Endothelial cell (in vitro differentiated cells): ENCODE results near the gene LAMB1. TPM values are rescaled to one million over a fixed set of nuclear protein-coding genes. Genes with fewer than 3 reads are reported as not detected.
A peak's percentile ranks its signal among the peaks of the same experiment; 100 is the strongest.

ENCODE experiments used
- DNase-seq: peaks from one replicate; pipeline ENCODE4 v3.0.0; 2021; ENCODE audit warnings: low spot score
- H3K27ac Mint-ChIP-seq: one replicate; pipeline ENCODE4 v1.8.0; 2021; ENCODE audit warnings: mixed read lengths, inconsistent platforms; ENCODE audit not compliant: unreplicated experiment
- H3K27me3 Mint-ChIP-seq: one replicate; pipeline ENCODE4 v1.8.0; 2021; ENCODE audit warnings: mild to moderate bottlenecking, moderate library complexity, mixed read lengths, inconsistent platforms; ENCODE audit not compliant: unreplicated experiment
- H3K36me3 Mint-ChIP-seq: one replicate; pipeline ENCODE4 v1.8.0; 2021; ENCODE audit warnings: mild to moderate bottlenecking, low read depth, mixed read lengths, inconsistent platforms; ENCODE audit not compliant: unreplicated experiment
- H3K4me1 Mint-ChIP-seq: one replicate; pipeline ENCODE4 v1.8.0; 2021; ENCODE audit warnings: mild to moderate bottlenecking, mixed read lengths, inconsistent platforms; ENCODE audit not compliant: unreplicated experiment
- H3K4me3 Mint-ChIP-seq: one replicate; pipeline ENCODE4 v1.8.0; 2021; ENCODE audit warnings: mild to moderate bottlenecking, mixed read lengths, inconsistent platforms; ENCODE audit not compliant: unreplicated experiment
- H3K9me3 Mint-ChIP-seq: one replicate; pipeline ENCODE4 v1.8.0; 2021; ENCODE audit warnings: mixed read lengths, inconsistent platforms; ENCODE audit not compliant: unreplicated experiment
- CTCF ChIP-seq: fragments of 200-600 bp; sonication (generic); IDR thresholded peaks from one replicate; pipeline ENCODE4 v1.5.0; 2021; ENCODE audit warnings: antibody characterized with exemption; ENCODE audit not compliant: unreplicated experiment
- total RNA-seq: library from RNA; stranded (reverse); fragmentation: NEBNext Ultra II Directional; extraction: Animal tissue kit (Norgen Biotek cat#: 25700); gene quantifications from one replicate; pipeline ENCODE4 v1.2.1, GENCODE V29; 2021; ENCODE audit not compliant: unreplicated experiment

LAMB1 gene
- total RNA-seq, 1 donor from 2014 or later: 453 TPM

- peak overlapping the region; percentile 68 for H3K27ac Mint-ChIP-seq
- DNase-seq: no peak
- no peak for TF ChIP-seq CTCF
- H3K4me3 Mint-ChIP-seq: peak overlapping the region; percentile 67
- no peaks in the 10 kb centered on the region for H3K9me3 Mint-ChIP-seq
- H3K36me3 Mint-ChIP-seq: peaks cover 39% of the 10 kb centered on the region
- H3K27me3 Mint-ChIP-seq: peaks cover 7% of the 10 kb centered on the region
- H3K4me1 Mint-ChIP-seq: peaks cover 52% of the 10 kb centered on the region
Measured at GRCh38 chr7:107998150-107998549, 4.8 kb downstream of the LAMB1 start.

GRCh38 chr7:107996072-107996882, 6.7 kb downstream of the LAMB1 start:
- Mint-ChIP-seq H3K27me3 (peaks cover 5% of the 10 kb centered on the region), H3K9me3 (no peaks in the 10 kb centered on the region), H3K4me3 (peak overlapping the region; percentile 53), H3K36me3 (peaks cover 51% of the 10 kb centered on the region), H3K4me1 (peaks cover 53% of the 10 kb centered on the region), H3K27ac (peak overlapping the region; percentile 59)
- no peak for DNase-seq
- no peak for TF ChIP-seq CTCF

GRCh38 chr7:107995184-107996071, 7.5 kb downstream of the LAMB1 start:
- no peaks in the 10 kb centered on the region for H3K27me3 Mint-ChIP-seq
- no peak for TF ChIP-seq CTCF
- H3K4me3 Mint-ChIP-seq: peak overlapping the region; percentile 78
- peaks cover 46% of the 10 kb centered on the region for H3K4me1 Mint-ChIP-seq
- no peak for DNase-seq
- H3K27ac Mint-ChIP-seq: peak overlapping the region; percentile 59
- H3K36me3 Mint-ChIP-seq: peaks cover 51% of the 10 kb centered on the region
- no peaks in the 10 kb centered on the region for H3K9me3 Mint-ChIP-seq

GRCh38 chr7:107994421-107995030, 8.4 kb downstream of the LAMB1 start:
- DNase-seq: no peak
- Mint-ChIP-seq H3K27me3 (no peaks in the 10 kb centered on the region), H3K27ac (no peak overlapping the region), H3K9me3 (no peaks in the 10 kb centered on the region), H3K4me3 (no peak overlapping the region), H3K4me1 (peaks cover 46% of the 10 kb centered on the region), H3K36me3 (peaks cover 51% of the 10 kb centered on the region)
- TF ChIP-seq CTCF: no peak
